GM12872 (cell line): ENCODE results near the gene FAM193B.

ENCODE experiments used
- CTCF ChIP-seq: IDR thresholded peaks from 3 replicates; pipeline ENCODE4 v1.5.1; 2011; ENCODE audit warnings: low read depth, mild to moderate bottlenecking, low read length, moderate library complexity; ENCODE audit not compliant: insufficient read depth

The FAM193B gene

GRCh38 chr5:177575488-177575887 lies 21.1 kb upstream of the FAM193B start:
- TF ChIP-seq CTCF = no peak

GRCh38 chr5:177569894-177570293 lies 15.5 kb upstream of the FAM193B start:
- TF ChIP-seq CTCF = no peak

- TF ChIP-seq CTCF = no peak
Measured at GRCh38 chr5:177568326-177568725, 14.0 kb upstream of the FAM193B start.

GRCh38 chr5:177565046-177565445 lies 10.7 kb upstream of the FAM193B start:
- no peak for TF ChIP-seq CTCF

- no peak for TF ChIP-seq CTCF
Measured at GRCh38 chr5:177557796-177558195, 3.4 kb upstream of the FAM193B start.

- TF ChIP-seq CTCF = no peak
Measured at GRCh38 chr5:177557041-177557647, 2.8 kb upstream of the FAM193B start.

GRCh38 chr5:177555665-177556064 lies 1.3 kb upstream of the FAM193B start:
- TF ChIP-seq CTCF = no peak
